ENCODE measurements around the gene UBN1.

UBN1 gene

GRCh38 chr16:4847774-4848587 lies 700 bp downstream of the UBN1 start:
- peak overlapping the region; percentile 85 for H3K9ac ChIP-seq (ENCODE audit: low read depth, low read length)
- H3K27ac ChIP-seq (ENCODE audit: low read depth, low read length), result peak overlapping the region; percentile 93
- peak overlapping the region; percentile 80 for H3K4me3 ChIP-seq (ENCODE audit: low read length)
- H3K4me1 ChIP-seq (ENCODE audit: insufficient read depth, low read length), result peaks cover 12% of the 10 kb centered on the region; the same call in 1 of the 2 replicates
- under 1% methylated on average over 83 of the region's 83 CpGs for WGBS
- H3K36me3 ChIP-seq (ENCODE audit: insufficient read depth, low read length), result peaks cover 31% of the 10 kb centered on the region
- no peaks in the 10 kb centered on the region for H3K9me3 ChIP-seq (ENCODE audit: insufficient read depth, low read depth, low read length)
- no peaks in the 10 kb centered on the region for H3K27me3 ChIP-seq (ENCODE audit: insufficient read depth, low read length)

GRCh38 chr16:4850211-4850610 lies 2.9 kb downstream of the UBN1 start:
- H3K9ac ChIP-seq (ENCODE audit: low read depth, low read length), result no peak overlapping the region
- no peak overlapping the region for H3K27ac ChIP-seq (ENCODE audit: low read depth, low read length)
- H3K9me3 ChIP-seq (ENCODE audit: insufficient read depth, low read depth, low read length), result no peaks in the 10 kb centered on the region
- 97% methylated on average over 3 of the region's 3 CpGs for WGBS
- no peak overlapping the region for H3K4me3 ChIP-seq (ENCODE audit: low read length)
- H3K27me3 ChIP-seq (ENCODE audit: insufficient read depth, low read length), result no peaks in the 10 kb centered on the region
- peaks cover 30% of the 10 kb centered on the region for H3K36me3 ChIP-seq (ENCODE audit: insufficient read depth, low read length)
- peaks cover 12% of the 10 kb centered on the region; the same call in 1 of the 2 replicates for H3K4me1 ChIP-seq (ENCODE audit: insufficient read depth, low read length)

GRCh38 chr16:4852221-4852872 lies 5.1 kb downstream of the UBN1 start:
- no peaks in the 10 kb centered on the region for H3K27me3 ChIP-seq (ENCODE audit: insufficient read depth, low read length)
- no peaks in the 10 kb centered on the region for H3K9me3 ChIP-seq (ENCODE audit: insufficient read depth, low read depth, low read length)
- no peak overlapping the region for H3K27ac ChIP-seq (ENCODE audit: low read depth, low read length)
- peaks cover 45% of the 10 kb centered on the region for H3K36me3 ChIP-seq (ENCODE audit: insufficient read depth, low read length)
- WGBS, result 88% methylated on average over 1 of the region's 1 CpG
- no peak overlapping the region for H3K4me3 ChIP-seq (ENCODE audit: low read length)
- H3K4me1 ChIP-seq (ENCODE audit: insufficient read depth, low read length), result peaks cover 5% of the 10 kb centered on the region; the same call in 1 of the 2 replicates
- H3K9ac ChIP-seq (ENCODE audit: low read depth, low read length), result peak overlapping the region; percentile 33; the same call in 1 of the 2 replicates

GRCh38 chr16:4855371-4855770 lies 8.1 kb downstream of the UBN1 start:
- Histone ChIP-seq H3K4me3 (ENCODE audit: low read length) (no peak overlapping the region), H3K9me3 (ENCODE audit: insufficient read depth, low read depth, low read length) (no peaks in the 10 kb centered on the region), H3K36me3 (ENCODE audit: insufficient read depth, low read length) (peaks cover 75% of the 10 kb centered on the region), H3K27me3 (ENCODE audit: insufficient read depth, low read length) (no peaks in the 10 kb centered on the region), H3K9ac (ENCODE audit: low read depth, low read length) (no peak overlapping the region), H3K4me1 (ENCODE audit: insufficient read depth, low read length) (peaks cover 5% of the 10 kb centered on the region; the same call in 1 of the 2 replicates), H3K27ac (ENCODE audit: low read depth, low read length) (no peak overlapping the region)
- WGBS, result 96% methylated on average over 5 of the region's 5 CpGs

GRCh38 chr16:4855804-4856203 lies 8.5 kb downstream of the UBN1 start:
- H3K9ac ChIP-seq (ENCODE audit: low read depth, low read length), result no peak overlapping the region
- H3K9me3 ChIP-seq (ENCODE audit: insufficient read depth, low read depth, low read length), result no peaks in the 10 kb centered on the region
- H3K27ac ChIP-seq (ENCODE audit: low read depth, low read length), result no peak overlapping the region
- H3K4me1 ChIP-seq (ENCODE audit: insufficient read depth, low read length), result peaks cover 5% of the 10 kb centered on the region; the same call in 1 of the 2 replicates
- H3K27me3 ChIP-seq (ENCODE audit: insufficient read depth, low read length), result no peaks in the 10 kb centered on the region
- H3K36me3 ChIP-seq (ENCODE audit: insufficient read depth, low read length), result peaks cover 79% of the 10 kb centered on the region
- H3K4me3 ChIP-seq (ENCODE audit: low read length), result no peak overlapping the region
- 99% methylated on average over 2 of the region's 2 CpGs for WGBS

GRCh38 chr16:4859190-4859899 lies 12.1 kb downstream of the UBN1 start:
- Histone ChIP-seq H3K9me3 (ENCODE audit: insufficient read depth, low read depth, low read length) (no peaks in the 10 kb centered on the region), H3K9ac (ENCODE audit: low read depth, low read length) (no peak overlapping the region), H3K4me1 (ENCODE audit: insufficient read depth, low read length) (no peaks in the 10 kb centered on the region), H3K4me3 (ENCODE audit: low read length) (no peak overlapping the region), H3K27ac (ENCODE audit: low read depth, low read length) (no peak overlapping the region), H3K27me3 (ENCODE audit: insufficient read depth, low read length) (no peaks in the 10 kb centered on the region), H3K36me3 (ENCODE audit: insufficient read depth, low read length) (peaks cover 93% of the 10 kb centered on the region)
- 93% methylated on average over 17 of the region's 17 CpGs for WGBS

- Histone ChIP-seq H3K27me3 (ENCODE audit: insufficient read depth, low read length) (no peaks in the 10 kb centered on the region), H3K9ac (ENCODE audit: low read depth, low read length) (no peak overlapping the region), H3K36me3 (ENCODE audit: insufficient read depth, low read length) (peaks cover 94% of the 10 kb centered on the region), H3K9me3 (ENCODE audit: insufficient read depth, low read depth, low read length) (no peaks in the 10 kb centered on the region), H3K4me3 (ENCODE audit: low read length) (no peak overlapping the region), H3K4me1 (ENCODE audit: insufficient read depth, low read length) (no peaks in the 10 kb centered on the region), H3K27ac (ENCODE audit: low read depth, low read length) (no peak overlapping the region)
- WGBS, result 92% methylated on average over 10 of the region's 10 CpGs
Measured at GRCh38 chr16:4859900-4860255, 12.6 kb downstream of the UBN1 start.

GRCh38 chr16:4860727-4861342 lies 13.6 kb downstream of the UBN1 start:
- Histone ChIP-seq H3K9ac (ENCODE audit: low read depth, low read length) (no peak overlapping the region), H3K27ac (ENCODE audit: low read depth, low read length) (no peak overlapping the region), H3K4me1 (ENCODE audit: insufficient read depth, low read length) (no peaks in the 10 kb centered on the region), H3K36me3 (ENCODE audit: insufficient read depth, low read length) (peaks cover 86% of the 10 kb centered on the region), H3K9me3 (ENCODE audit: insufficient read depth, low read depth, low read length) (no peaks in the 10 kb centered on the region), H3K27me3 (ENCODE audit: insufficient read depth, low read length) (no peaks in the 10 kb centered on the region), H3K4me3 (ENCODE audit: low read length) (no peak overlapping the region)
- 96% methylated on average over 14 of the region's 14 CpGs for WGBS

GRCh38 chr16:4862639-4863038 lies 15.4 kb downstream of the UBN1 start:
- H3K36me3 ChIP-seq (ENCODE audit: insufficient read depth, low read length), result peaks cover 68% of the 10 kb centered on the region
- H3K27ac ChIP-seq (ENCODE audit: low read depth, low read length), result no peak overlapping the region
- no peak overlapping the region for H3K4me3 ChIP-seq (ENCODE audit: low read length)
- no peaks in the 10 kb centered on the region for H3K4me1 ChIP-seq (ENCODE audit: insufficient read depth, low read length)
- H3K9ac ChIP-seq (ENCODE audit: low read depth, low read length), result no peak overlapping the region
- no peaks in the 10 kb centered on the region for H3K27me3 ChIP-seq (ENCODE audit: insufficient read depth, low read length)
- no peaks in the 10 kb centered on the region for H3K9me3 ChIP-seq (ENCODE audit: insufficient read depth, low read depth, low read length)
- 95% methylated on average over 4 of the region's 5 CpGs for WGBS

- H3K4me3 ChIP-seq (ENCODE audit: low read length), result no peak overlapping the region
- no peaks in the 10 kb centered on the region for H3K27me3 ChIP-seq (ENCODE audit: insufficient read depth, low read length)
- no peaks in the 10 kb centered on the region for H3K4me1 ChIP-seq (ENCODE audit: insufficient read depth, low read length)
- no peaks in the 10 kb centered on the region for H3K9me3 ChIP-seq (ENCODE audit: insufficient read depth, low read depth, low read length)
- H3K9ac ChIP-seq (ENCODE audit: low read depth, low read length), result no peak overlapping the region
- H3K36me3 ChIP-seq (ENCODE audit: insufficient read depth, low read length), result peaks cover 61% of the 10 kb centered on the region
- WGBS, result 100% methylated on average over 1 of the region's 3 CpGs
- H3K27ac ChIP-seq (ENCODE audit: low read depth, low read length), result no peak overlapping the region
Measured at GRCh38 chr16:4864728-4865127, 17.4 kb downstream of the UBN1 start.

Measured in HUES64 (cell line).